Fibroblast of lung (primary cell): ENCODE data around the gene RAG1.

ENCODE experiments used
- CTCF ChIP-seq, 2 donors: IDR thresholded peaks in 1 of 2; conservative IDR thresholded peaks in 1 of 2; 1 replicate in 1 of 2; 2 replicates in 1 of 2; pipeline ENCODE4 v1.5.1; 2011 to 2012; ENCODE audit warnings: low read length in 2 of 2, control low read depth in 1 of 2, inconsistent platforms in 1 of 2, low read depth in 1 of 2, mild to moderate bottlenecking in 1 of 2
- EZH2 ChIP-seq: IDR thresholded peaks from 2 replicates; pipeline ENCODE4 v1.5.1; 2012; ENCODE audit warnings: low read length, control low read depth, mild to moderate bottlenecking; ENCODE audit errors: missing control alignments

DNA sequence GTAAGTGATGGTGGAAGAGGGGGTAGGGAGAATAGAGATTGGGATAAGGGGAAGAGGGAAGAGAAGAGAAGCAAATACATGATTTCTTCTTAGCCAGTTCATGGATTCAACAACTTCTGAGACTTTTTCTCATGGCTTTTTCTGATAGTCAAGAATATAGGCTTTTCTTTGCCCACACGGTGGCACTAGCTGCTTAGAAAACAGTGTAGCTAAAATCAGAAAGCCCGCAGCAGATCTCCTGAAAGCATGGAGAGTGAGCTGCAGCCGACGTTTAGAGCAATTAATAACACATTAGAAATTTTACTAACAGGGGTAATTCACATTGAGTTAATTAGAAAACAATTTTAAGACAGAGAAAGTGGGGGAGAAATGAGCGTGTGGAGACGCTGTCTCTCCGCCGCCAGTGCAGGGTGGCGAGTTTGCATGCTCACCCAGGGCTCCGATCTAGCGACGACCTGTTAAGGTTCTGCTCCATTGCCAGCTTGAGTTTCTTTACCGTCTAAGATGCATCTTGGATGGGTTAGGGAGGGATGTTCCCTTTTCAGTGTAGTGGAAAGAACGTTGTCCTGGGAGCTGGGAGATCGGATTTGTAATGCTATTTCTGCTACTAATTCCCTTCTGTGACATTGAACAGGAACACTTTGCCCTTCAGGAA, 3.3 kb upstream of the RAG1 start:
- peak; percentile 70 to 78 for TF ChIP-seq CTCF (conservative IDR thresholded peaks at IDR 0.05 in 1 of 2, IDR thresholded peaks at IDR 0.05 in 1 of 2; ENCODE audit: low read depth in 1 of 2, low read length in 2 of 2)
- peak; percentile 25 for TF ChIP-seq EZH2
